IPS DF 19.7 (cell line): ENCODE results near the gene FAM53B.

Source experiments
- DNase-seq: peaks from one replicate; pipeline ENCODE4 v3.0.0-alpha.2; 2013; ENCODE audit warnings: low read depth, low spot score

Gene FAM53B

GRCh38 chr10:124680675-124681074 is 63.5 kb downstream of the FAM53B start:
- DNase-seq = no peak

- no peak for DNase-seq
Observed at GRCh38 chr10:124679401-124679800, 64.8 kb downstream of the FAM53B start.

- no peak for DNase-seq
Observed at GRCh38 chr10:124678557-124679240, 65.5 kb downstream of the FAM53B start.

- DNase-seq = no peak
Observed at GRCh38 chr10:124677749-124678556, 66.2 kb downstream of the FAM53B start.

GRCh38 chr10:124677293-124677699 is 66.9 kb downstream of the FAM53B start:
- DNase-seq = no peak

GRCh38 chr10:124676416-124677062 is 67.6 kb downstream of the FAM53B start:
- DNase-seq = no peak

GRCh38 chr10:124675824-124676223 is 68.4 kb downstream of the FAM53B start:
- DNase-seq = no peak

- no peak for DNase-seq
Observed at GRCh38 chr10:124675261-124675660, 68.9 kb downstream of the FAM53B start.

- DNase-seq = no peak
Observed at GRCh38 chr10:124674768-124675222, 69.4 kb downstream of the FAM53B start.

GRCh38 chr10:124672181-124672638 is 72.0 kb downstream of the FAM53B start:
- DNase-seq = no peak

- DNase-seq = no peak
Observed at GRCh38 chr10:124671486-124672075, 72.6 kb downstream of the FAM53B start.

GRCh38 chr10:124670849-124671248 is 73.3 kb downstream of the FAM53B start:
- no peak for DNase-seq

- no peak for DNase-seq
Observed at GRCh38 chr10:124669824-124670654, 74.1 kb downstream of the FAM53B start.

GRCh38 chr10:124669141-124669823 is 74.9 kb downstream of the FAM53B start:
- no peak for DNase-seq

- no peak for DNase-seq
Observed at GRCh38 chr10:124668517-124669051, 75.6 kb downstream of the FAM53B start.

- DNase-seq = no peak
Observed at GRCh38 chr10:124667425-124668345, 76.5 kb downstream of the FAM53B start.

- no peak for DNase-seq
Observed at GRCh38 chr10:124666494-124666893, 77.7 kb downstream of the FAM53B start.

- DNase-seq = no peak
Observed at GRCh38 chr10:124665980-124666379, 78.2 kb downstream of the FAM53B start.

GRCh38 chr10:124665558-124665957 is 78.6 kb downstream of the FAM53B start:
- DNase-seq = no peak
